Erythroblast (primary cell): ENCODE results near the gene IGFBP1.

Experiments used
- GATA1 ChIP-seq: IDR thresholded peaks from 2 replicates; pipeline ENCODE4 v1.6.1; 2011; ENCODE audit warnings: low read depth, mild to moderate bottlenecking, control low read depth, low read length, moderate library complexity
- POLR2A ChIP-seq: IDR thresholded peaks from 2 replicates; pipeline ENCODE4 v1.6.1; 2011; ENCODE audit warnings: mild to moderate bottlenecking, low read length

- TF ChIP-seq GATA1 (no peak), POLR2A (no peak)
These were observed 7.0 kb upstream of the IGFBP1 start for GRCh38 chr7:45881280-45881758.
